Skin epidermis (tissue), 12 donors: ENCODE measurements around the gene CLIC1.
A peak's percentile ranks its signal among the peaks of the same experiment; 100 is the strongest.
"Not testable (repeated sequence)": the region's sequence is repeated elsewhere in the genome, so short reads cannot be mapped to it uniquely, and the experiment has no call there.

Experiments
- H3K27ac ChIP-seq, 21 experiments: fragments of 200-600 bp; sonication (generic) in 11 of 21; one replicate each; pipeline ENCODE4 v1.5.0; 2020; ENCODE audit warnings: mild to moderate bottlenecking in 3 of 21, inconsistent platforms in 2 of 21, moderate library complexity in 2 of 21
- H3K4me3 ChIP-seq, 7 experiments: fragments of 200-600 bp; sonication (generic) in 2 of 7; one replicate each; pipeline ENCODE4 v1.5.0; 2020; ENCODE audit warnings: inconsistent platforms in 2 of 7, mild to moderate bottlenecking in 2 of 7, moderate library complexity in 1 of 7

The CLIC1 gene

GRCh38 chr6:31712296-31712695, 24.0 kb downstream of the CLIC1 start:
- Histone ChIP-seq H3K27ac (peak overlapping the region in 13 of 21 experiments; percentile 1 to 77 (median 48)), H3K4me3 (no peak overlapping the region)

GRCh38 chr6:31711233-31711632, 25.1 kb downstream of the CLIC1 start:
- H3K4me3 ChIP-seq = no peak overlapping the region

GRCh38 chr6:31710523-31711219, 25.7 kb downstream of the CLIC1 start:
- Histone ChIP-seq H3K27ac (peak overlapping the region in 5 of 21 experiments; percentile 34 to 73 (median 49)), H3K4me3 (no peak overlapping the region)

More at GRCh38 chr6:31711233-31711632, 25.1 kb downstream of the CLIC1 start:
- H3K27ac ChIP-seq = peak overlapping the region in 8 of 21 experiments; percentile 18 to 73 (median 43)

GRCh38 chr6:31709157-31709556, 27.2 kb downstream of the CLIC1 start:
- not testable (repeated sequence) for H3K27ac ChIP-seq, H3K4me3 ChIP-seq

GRCh38 chr6:31708224-31708623, 28.1 kb downstream of the CLIC1 start:
- no peak overlapping the region for H3K27ac ChIP-seq

GRCh38 chr6:31707701-31708100, 28.6 kb downstream of the CLIC1 start:
- Histone ChIP-seq H3K4me3 (no peak overlapping the region), H3K27ac (no peak overlapping the region)

More at GRCh38 chr6:31708224-31708623, 28.1 kb downstream of the CLIC1 start:
- no peak overlapping the region for H3K4me3 ChIP-seq

GRCh38 chr6:31706599-31706998, 29.7 kb downstream of the CLIC1 start, which contains the start of gene LY6G6F:
LY6G6F (plus strand) TSS chr6:31706866; CDS start chr6:31706907, 41 bp downstream.
- Histone ChIP-seq H3K27ac (no peak within 1 kb of the TSS), H3K4me3 (no peak within 1 kb of the TSS)

- H3K27ac ChIP-seq = no peak overlapping the region
- no peak overlapping the region for H3K4me3 ChIP-seq
Observed at GRCh38 chr6:31705931-31706330, 30.4 kb downstream of the CLIC1 start.

- H3K27ac ChIP-seq = peak within 1 kb of the TSS; percentile 43 to 99 (median 97)
- H3K4me3 ChIP-seq = peak within 1 kb of the TSS; percentile 58 to 83 (median 74)
Observed at GRCh38 chr6:31702819-31703716, 33.3 kb downstream of the CLIC1 start, which contains the start of gene ABHD16A. ABHD16A (minus strand) TSS chr6:31703324; CDS start chr6:31703281, 43 bp downstream.

- peak overlapping the region; percentile 43 to 99 (median 97) for H3K27ac ChIP-seq
- H3K4me3 ChIP-seq = peak overlapping the region; percentile 58 to 83 (median 74)
Observed at GRCh38 chr6:31702405-31702818, 33.9 kb downstream of the CLIC1 start.

GRCh38 chr6:31701666-31702404, 34.5 kb downstream of the CLIC1 start:
- Histone ChIP-seq H3K4me3 (peak overlapping the region; percentile 58 to 83 (median 74)), H3K27ac (peak overlapping the region in 20 of 21 experiments; percentile 85 to 99 (median 98))

GRCh38 chr6:31700740-31701401, 35.5 kb downstream of the CLIC1 start:
- Histone ChIP-seq H3K4me3 (no peak overlapping the region), H3K27ac (peak overlapping the region in 4 of 21 experiments; percentile 2 to 98 (median 39))

GRCh38 chr6:31697555-31697954, 38.8 kb downstream of the CLIC1 start:
- H3K4me3 ChIP-seq = no peak overlapping the region
- H3K27ac ChIP-seq = peak overlapping the region in 2 of 21 experiments; percentile 3 to 16

GRCh38 chr6:31693535-31693934, 42.8 kb downstream of the CLIC1 start:
- Histone ChIP-seq H3K27ac (no peak overlapping the region), H3K4me3 (no peak overlapping the region)

GRCh38 chr6:31692886-31693285, 43.4 kb downstream of the CLIC1 start:
- no peak overlapping the region for H3K27ac ChIP-seq
- H3K4me3 ChIP-seq = no peak overlapping the region

GRCh38 chr6:31692353-31692752, 44.0 kb downstream of the CLIC1 start:
- Histone ChIP-seq H3K27ac (no peak overlapping the region), H3K4me3 (no peak overlapping the region)

GRCh38 chr6:31691564-31692108, 44.7 kb downstream of the CLIC1 start:
- H3K4me3 ChIP-seq = no peak overlapping the region
- H3K27ac ChIP-seq = no peak overlapping the region

- H3K4me3 ChIP-seq = no peak overlapping the region
- H3K27ac ChIP-seq = no peak overlapping the region
Observed at GRCh38 chr6:31691078-31691463, 45.3 kb downstream of the CLIC1 start.
